ENCODE measurements around the gene MYO1E.

DNA sequence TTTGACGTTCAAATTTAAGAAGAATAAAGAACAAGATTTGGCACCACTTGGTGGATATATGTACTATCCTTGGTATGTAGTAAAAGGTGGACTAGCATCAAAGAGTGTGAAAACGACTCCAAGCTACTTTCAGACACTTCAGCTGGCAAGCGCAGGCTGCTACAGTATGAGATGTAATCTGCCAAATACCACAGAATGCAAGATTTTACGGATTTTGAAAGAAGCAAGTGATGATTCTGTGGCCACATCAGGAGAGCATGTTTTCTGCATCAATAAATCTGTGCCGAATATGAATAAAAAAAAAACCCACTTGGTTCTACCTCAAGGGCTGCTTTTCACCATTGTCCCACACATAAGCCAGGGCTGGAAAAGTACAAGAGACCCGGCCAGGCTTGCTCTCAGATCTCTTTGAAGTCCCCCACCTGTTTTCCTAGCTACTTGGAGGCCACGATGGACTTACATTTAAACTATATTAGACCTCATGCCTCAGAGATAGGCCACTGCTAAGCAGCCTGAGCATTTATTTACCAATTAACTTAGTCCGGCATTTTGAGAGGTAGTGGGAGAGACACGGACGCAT is 37.4 kb downstream of the MYO1E start:
- TF ChIP-seq, protein P1, sequence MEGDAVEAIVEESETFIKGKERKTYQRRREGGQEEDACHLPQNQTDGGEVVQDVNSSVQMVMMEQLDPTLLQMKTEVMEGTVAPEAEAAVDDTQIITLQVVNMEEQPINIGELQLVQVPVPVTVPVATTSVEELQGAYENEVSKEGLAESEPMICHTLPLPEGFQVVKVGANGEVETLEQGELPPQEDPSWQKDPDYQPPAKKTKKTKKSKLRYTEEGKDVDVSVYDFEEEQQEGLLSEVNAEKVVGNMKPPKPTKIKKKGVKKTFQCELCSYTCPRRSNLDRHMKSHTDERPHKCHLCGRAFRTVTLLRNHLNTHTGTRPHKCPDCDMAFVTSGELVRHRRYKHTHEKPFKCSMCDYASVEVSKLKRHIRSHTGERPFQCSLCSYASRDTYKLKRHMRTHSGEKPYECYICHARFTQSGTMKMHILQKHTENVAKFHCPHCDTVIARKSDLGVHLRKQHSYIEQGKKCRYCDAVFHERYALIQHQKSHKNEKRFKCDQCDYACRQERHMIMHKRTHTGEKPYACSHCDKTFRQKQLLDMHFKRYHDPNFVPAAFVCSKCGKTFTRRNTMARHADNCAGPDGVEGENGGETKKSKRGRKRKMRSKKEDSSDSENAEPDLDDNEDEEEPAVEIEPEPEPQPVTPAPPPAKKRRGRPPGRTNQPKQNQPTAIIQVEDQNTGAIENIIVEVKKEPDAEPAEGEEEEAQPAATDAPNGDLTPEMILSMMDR (conservative IDR thresholded peaks at IDR 0.05 in 1 of 2, IDR thresholded peaks at IDR 0.05 in 1 of 2; ENCODE audit: extremely low read depth in 1 of 2, insufficient read depth in 1 of 2, low read depth in 1 of 2, low read length in 2 of 2) = no peak
- TF ChIP-seq EZH2 (IDR thresholded peaks at IDR 0.05; ENCODE audit: borderline replicate concordance, low read length) = no peak

All from mammary epithelial cell (primary cell).